Cerebellar cortex (tissue), 1 donor: Measurements from ENCODE around the gene TFF1.

Experiments used
- DNase-seq: peaks from one replicate; pipeline ENCODE4 v3.0.0-alpha.2; 2015; ENCODE audit warnings: low spot score

TFF1 gene

GRCh38 chr21:42317826-42318746 is 48.2 kb downstream of the TFF1 start:
- DNase-seq, result no peak

GRCh38 chr21:42317341-42317741 is 49.0 kb downstream of the TFF1 start:
- no peak for DNase-seq

GRCh38 chr21:42316891-42317290 is 49.4 kb downstream of the TFF1 start:
- no peak for DNase-seq

- no peak for DNase-seq
These were observed 50.9 kb downstream of the TFF1 start, which contains the start of gene TFF3 for GRCh38 chr21:42315296-42315891. TFF3 (minus strand) TSS chr21:42315409; CDS start chr21:42315374, 35 bp downstream.

GRCh38 chr21:42314616-42315295 is 51.6 kb downstream of the TFF1 start:
- DNase-seq, result no peak

GRCh38 chr21:42313501-42313969 is 52.8 kb downstream of the TFF1 start:
- DNase-seq, result no peak

GRCh38 chr21:42312626-42313104 is 53.7 kb downstream of the TFF1 start:
- DNase-seq, result no peak
